GM19035 (cell line): ENCODE data around the gene CHKA.

ENCODE experiments used
- ATAC-seq: cut with Tn5 transposase; IDR thresholded peaks from one replicate; pipeline ENCODE4 v1.9.1; 2021; ENCODE audit not compliant: unreplicated experiment

Gene CHKA

DNA sequence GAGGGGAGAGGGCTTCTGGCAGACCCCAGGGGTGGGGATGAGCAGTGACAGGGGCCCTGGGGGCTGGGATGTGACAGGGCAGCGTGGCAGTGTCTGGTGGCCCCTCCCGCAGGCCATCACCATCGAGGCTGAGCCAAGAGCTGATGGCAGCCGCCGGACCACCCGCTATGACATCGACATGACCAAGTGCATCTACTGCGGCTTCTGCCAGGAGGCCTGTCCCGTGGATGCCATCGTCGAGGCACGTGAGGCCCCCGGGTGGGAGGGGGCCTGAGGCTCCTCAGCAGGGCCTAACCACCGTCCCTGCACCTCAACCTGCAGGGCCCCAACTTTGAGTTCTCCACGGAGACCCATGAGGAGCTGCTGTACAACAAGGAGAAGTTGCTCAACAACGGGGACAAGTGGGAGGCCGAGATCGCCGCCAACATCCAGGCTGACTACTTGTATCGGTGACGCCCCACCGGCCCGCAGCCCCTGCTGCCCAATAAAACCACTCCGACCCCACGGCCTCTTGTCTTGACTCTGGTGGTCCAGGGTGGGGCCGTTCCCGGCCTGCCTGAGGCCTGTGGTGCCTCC lies 85.0 kb downstream of the CHKA start:
- no peak for ATAC-seq

- ATAC-seq, result no peak
Measured at GRCh38 chr11:68035266-68035876, 85.8 kb downstream of the CHKA start.

- ATAC-seq, result no peak
Measured at GRCh38 chr11:68033708-68034045, 87.5 kb downstream of the CHKA start.

DNA sequence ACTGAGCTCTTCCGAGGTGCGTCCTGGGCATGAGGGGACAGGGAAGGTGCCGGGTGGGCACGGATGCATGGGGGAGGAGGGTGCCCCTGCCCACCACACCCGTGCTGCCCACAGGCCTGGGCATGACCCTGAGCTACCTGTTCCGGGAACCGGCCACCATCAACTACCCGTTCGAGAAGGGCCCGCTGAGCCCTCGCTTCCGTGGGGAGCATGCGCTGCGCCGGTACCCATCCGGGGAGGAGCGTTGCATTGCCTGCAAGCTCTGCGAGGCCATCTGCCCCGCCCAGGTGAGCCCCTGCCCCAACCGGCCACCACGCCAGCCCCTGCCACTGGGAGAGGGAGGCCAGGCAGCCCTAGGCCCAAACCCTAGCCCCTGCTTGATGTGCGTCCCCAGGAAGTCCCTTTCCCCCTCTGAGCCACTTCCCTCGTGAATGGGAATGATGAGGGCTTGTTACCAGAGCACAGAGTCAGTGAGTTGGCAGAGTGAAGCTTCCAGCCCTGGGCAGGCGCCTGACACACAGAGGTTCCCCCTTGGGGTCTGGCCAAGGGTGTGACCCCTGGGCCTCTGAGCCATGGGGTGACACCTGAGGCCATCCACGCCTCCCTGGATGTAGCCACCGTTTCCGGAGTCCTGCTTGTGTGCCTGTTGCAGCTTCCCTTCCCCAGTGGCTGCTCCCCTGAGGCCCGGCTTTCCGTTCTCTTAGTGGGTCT lies 88.0 kb downstream of the CHKA start:
- no peak for ATAC-seq

DNA sequence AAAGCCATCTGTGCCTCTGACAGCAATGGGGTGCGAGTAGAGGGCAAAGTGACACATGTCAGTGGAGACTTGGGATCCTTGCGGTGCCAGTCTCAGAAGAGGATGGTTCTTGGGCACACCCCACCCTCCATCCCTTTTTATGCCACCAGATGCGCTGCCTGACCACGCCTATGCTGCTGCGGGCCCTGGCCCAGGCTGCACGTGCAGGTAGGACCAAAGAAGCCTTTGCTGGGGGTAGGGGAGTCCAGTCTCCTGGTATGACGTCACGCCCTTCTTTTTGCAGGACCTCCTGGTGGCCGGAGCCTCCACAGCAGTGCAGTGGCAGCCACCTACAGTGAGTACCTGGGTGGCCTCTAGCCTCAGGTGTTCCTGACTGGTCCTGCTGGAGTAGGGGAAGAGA lies 89.2 kb downstream of the CHKA start:
- no peak for ATAC-seq

DNA sequence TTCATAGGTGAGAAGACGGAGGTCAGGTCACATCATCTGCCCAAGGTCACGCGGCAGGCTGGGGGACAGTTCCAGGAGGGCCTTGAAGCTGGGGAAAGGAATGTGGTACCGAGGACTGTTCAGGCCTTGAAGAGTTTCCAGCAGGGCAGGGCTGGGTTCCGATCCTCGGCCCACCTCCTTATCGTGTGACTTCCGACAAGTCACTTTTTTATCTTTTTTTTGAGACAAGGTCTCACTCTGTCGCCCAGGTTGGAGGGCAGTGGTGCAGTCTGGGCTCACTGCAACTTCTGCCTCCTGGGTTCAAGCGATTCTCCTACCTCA lies 90.1 kb downstream of the CHKA start:
- no peak for ATAC-seq

GRCh38 chr11:68030318-68031143 lies 90.7 kb downstream of the CHKA start, which contains the start of gene NDUFS8:
TSS of gene NDUFS8 (plus strand) at chr11:68030681. CDS start at chr11:68032152, 1,471 bp downstream.
- peak; percentile 91 for ATAC-seq

GRCh38 chr11:68028802-68029545 lies 92.2 kb downstream of the CHKA start:
- ATAC-seq, result no peak

DNA sequence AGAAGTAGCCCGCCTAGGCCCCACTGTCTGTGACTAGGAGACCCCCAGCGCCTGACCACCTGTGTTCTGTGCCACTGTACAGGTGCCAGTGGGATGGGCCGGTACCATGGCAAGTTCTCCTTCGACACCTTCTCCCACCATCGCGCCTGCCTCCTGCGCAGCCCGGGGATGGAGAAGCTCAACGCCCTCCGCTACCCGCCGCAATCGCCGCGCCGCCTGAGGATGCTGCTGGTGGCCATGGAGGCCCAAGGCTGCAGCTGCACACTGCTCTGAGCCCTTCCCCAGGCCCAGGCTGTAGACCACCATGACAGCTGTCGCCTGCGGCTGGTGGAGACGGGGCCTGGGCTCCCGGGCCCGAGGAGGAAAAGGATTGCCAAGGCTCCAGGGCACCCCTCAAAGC lies 93.5 kb downstream of the CHKA start:
- ATAC-seq, result no peak

GRCh38 chr11:68026391-68027105 lies 94.6 kb downstream of the CHKA start:
- no peak for ATAC-seq

GRCh38 chr11:68025047-68025446 lies 96.1 kb downstream of the CHKA start:
- no peak for ATAC-seq

- ATAC-seq, result no peak
Measured at GRCh38 chr11:68024508-68024907, 96.7 kb downstream of the CHKA start.

DNA sequence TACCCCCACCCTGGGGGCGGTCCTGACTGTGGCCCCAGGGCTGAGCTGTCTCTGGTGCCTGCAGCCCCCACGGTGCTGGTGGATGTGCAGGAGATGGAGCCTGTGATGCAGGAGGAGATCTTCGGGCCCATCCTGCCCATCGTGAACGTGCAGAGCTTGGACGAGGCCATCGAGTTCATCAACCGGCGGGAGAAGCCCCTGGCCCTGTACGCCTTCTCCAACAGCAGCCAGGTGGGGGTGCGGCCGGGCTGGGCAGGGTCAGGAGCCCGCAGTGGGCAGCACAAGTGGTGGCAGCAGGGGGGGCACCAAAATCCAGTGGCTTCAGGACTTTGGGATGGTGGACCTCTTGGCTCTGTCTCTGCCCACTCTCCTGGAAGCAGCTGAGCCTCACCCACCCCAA lies 98.7 kb downstream of the CHKA start:
- no peak for ATAC-seq

- no peak for ATAC-seq
Measured at GRCh38 chr11:68021167-68021787, 99.9 kb downstream of the CHKA start.

DNA sequence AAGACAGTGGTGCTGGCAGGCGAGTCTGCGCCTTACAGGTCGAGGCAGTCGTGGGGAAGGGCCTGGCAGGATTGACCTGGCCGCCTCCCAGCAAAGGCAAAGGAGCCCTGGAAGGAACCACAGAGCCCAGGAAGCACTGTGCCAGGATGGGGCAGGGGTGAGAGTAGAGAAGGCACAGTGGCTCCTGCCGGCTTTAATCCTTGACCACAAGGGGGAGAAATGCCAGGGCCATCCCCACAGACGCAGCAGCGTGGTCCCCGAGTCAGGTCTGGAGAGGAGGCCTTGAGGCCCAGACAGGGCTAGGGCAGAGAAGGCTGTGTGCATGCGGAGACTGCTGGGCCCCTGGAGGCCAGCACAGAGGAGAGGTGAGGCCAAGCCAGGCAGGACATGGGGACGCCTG lies 100.6 kb downstream of the CHKA start:
- no peak for ATAC-seq

- ATAC-seq, result no peak
Measured at GRCh38 chr11:68019486-68019885, 101.7 kb downstream of the CHKA start.

- ATAC-seq, result no peak
Measured at GRCh38 chr11:68018730-68019190, 102.4 kb downstream of the CHKA start.

DNA sequence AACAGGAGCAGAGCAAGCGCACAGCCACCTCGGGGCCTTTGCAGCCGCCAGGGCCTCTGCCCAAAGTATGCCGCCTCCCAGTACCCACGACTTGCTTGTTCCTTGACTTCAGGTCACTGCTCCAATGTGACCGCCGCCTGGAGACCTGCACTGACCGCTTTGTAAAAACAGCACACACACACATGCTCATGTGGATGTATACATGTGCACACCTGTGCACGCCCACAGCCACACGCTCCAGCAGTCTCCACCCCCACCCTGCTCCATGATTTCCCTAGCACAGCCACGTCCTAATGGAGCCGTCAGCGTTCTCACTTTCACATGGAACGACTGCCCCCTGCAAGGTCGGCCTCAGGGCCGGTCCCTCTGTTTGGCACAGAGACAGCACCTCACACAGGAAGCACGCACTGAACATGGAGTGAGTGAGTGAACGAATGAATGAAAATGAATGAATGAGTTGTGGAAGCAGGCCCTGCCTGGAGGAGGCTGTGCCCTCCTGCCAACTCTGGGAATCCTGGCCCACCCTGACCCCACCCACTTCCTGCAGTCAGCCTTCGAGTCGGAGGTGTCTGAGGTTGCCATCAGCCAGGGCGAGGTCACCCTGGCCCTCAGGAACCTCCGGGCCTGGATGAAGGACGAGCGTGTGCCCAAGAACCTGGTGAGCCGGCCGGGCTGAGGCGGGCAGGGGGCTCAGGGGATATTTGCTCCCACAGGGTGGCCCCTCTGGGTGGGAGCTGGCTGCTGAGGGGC lies 103.0 kb downstream of the CHKA start:
- no peak for ATAC-seq
